Mesenchymal stem cell (in vitro differentiated cells and primary cell): ENCODE data around the gene LHX2.

ENCODE experiments used
- DNase-seq: peaks from one replicate; pipeline ENCODE4 v3.0.0-alpha.2; 2013
- H2AFZ ChIP-seq: one replicate; pipeline ENCODE4 v1.6.1; 2013; ENCODE audit warnings: low read depth, mild to moderate bottlenecking, control low read depth, inconsistent platforms, low read length, moderate library complexity
- H2AK5ac ChIP-seq: 2 replicates; pipeline ENCODE4 v1.6.1; 2013; ENCODE audit warnings: low read length, moderate library complexity, mild to moderate bottlenecking, inconsistent platforms; ENCODE audit not compliant: severe bottlenecking
- H2BK120ac ChIP-seq: one replicate; pipeline ENCODE4 v1.6.1; 2013; ENCODE audit warnings: low read depth, mild to moderate bottlenecking, inconsistent platforms, low read length, moderate library complexity
- H2BK12ac ChIP-seq, 2 experiments: one replicate each; pipeline ENCODE4 v1.6.1; 2013; ENCODE audit warnings: inconsistent platforms in 2 of 2, low read length in 2 of 2, mild to moderate bottlenecking in 2 of 2, moderate library complexity in 2 of 2, control low read depth in 1 of 2
- H2BK15ac ChIP-seq: one replicate; pipeline ENCODE4 v1.6.1; 2013; ENCODE audit warnings: mild to moderate bottlenecking, low read depth, inconsistent platforms; ENCODE audit not compliant: poor library complexity, severe bottlenecking
- H2BK5ac ChIP-seq: 2 replicates; pipeline ENCODE4 v1.6.1; 2013; ENCODE audit warnings: low read depth, mild to moderate bottlenecking, low read length, control low read depth, inconsistent platforms; ENCODE audit not compliant: poor library complexity, severe bottlenecking
- H3K14ac ChIP-seq, 2 experiments: one replicate each; pipeline ENCODE4 v1.6.1; 2013; ENCODE audit warnings: inconsistent platforms in 2 of 2, low read length in 2 of 2, control low read depth in 1 of 2, mild to moderate bottlenecking in 1 of 2, moderate library complexity in 1 of 2
- H3K18ac ChIP-seq, 2 experiments: one replicate each; pipeline ENCODE4 v1.6.1; 2013; ENCODE audit warnings: inconsistent platforms in 2 of 2, low read length in 2 of 2, control low read depth in 1 of 2, low read depth in 1 of 2, mild to moderate bottlenecking in 1 of 2
- H3K23ac ChIP-seq, 2 experiments: one replicate each; pipeline ENCODE4 v1.6.1; 2013; ENCODE audit warnings: inconsistent platforms in 2 of 2, low read length in 2 of 2, mild to moderate bottlenecking in 2 of 2, moderate library complexity in 2 of 2, control low read depth in 1 of 2
- H3K27ac ChIP-seq: 2 replicates; pipeline ENCODE4 v1.5.1; 2013; ENCODE audit warnings: mild to moderate bottlenecking, moderate library complexity, low read length, control low read depth, inconsistent platforms; ENCODE audit not compliant: poor library complexity, severe bottlenecking
- H3K27me3 ChIP-seq, 2 experiments: 2 replicates each; pipeline versions ENCODE4 v1.6.1 to v1.7.0; 2013; ENCODE audit warnings: low read length in 2 of 2, mild to moderate bottlenecking in 2 of 2, moderate library complexity in 2 of 2, control low read depth in 1 of 2, inconsistent platforms in 1 of 2; ENCODE audit not compliant: control insufficient read depth in 1 of 2, insufficient read depth in 1 of 2
- H3K36me3 ChIP-seq, 2 experiments: 2 replicates each; pipeline versions ENCODE4 v1.6.1 to v1.7.0; 2013; ENCODE audit warnings: low read length in 2 of 2, control low read depth in 1 of 2, inconsistent platforms in 1 of 2, low read depth in 1 of 2, mild to moderate bottlenecking in 1 of 2; ENCODE audit not compliant: insufficient read depth in 2 of 2, control insufficient read depth in 1 of 2
- H3K4ac ChIP-seq, 2 experiments: one replicate each; pipeline ENCODE4 v1.6.1; 2013; ENCODE audit warnings: inconsistent platforms in 2 of 2, low read length in 2 of 2, mild to moderate bottlenecking in 2 of 2, moderate library complexity in 2 of 2, control low read depth in 1 of 2, low read depth in 1 of 2
- H3K4me1 ChIP-seq: 2 replicates; pipeline ENCODE4 v1.6.1; 2013; ENCODE audit warnings: low read depth, low read length, control low read depth; ENCODE audit not compliant: control insufficient read depth, insufficient read depth
- H3K4me2 ChIP-seq: 2 replicates; pipeline ENCODE4 v1.6.1; 2013; ENCODE audit warnings: low read length, mild to moderate bottlenecking, inconsistent platforms; ENCODE audit not compliant: poor library complexity, severe bottlenecking
- H3K4me3 ChIP-seq, 2 experiments: 2 replicates each; pipeline versions ENCODE4 v1.5.1 to v1.7.0; 2013; ENCODE audit warnings: low read length in 2 of 2, mild to moderate bottlenecking in 2 of 2, control low read depth in 1 of 2, low read depth in 1 of 2; ENCODE audit not compliant: insufficient read depth in 1 of 2
- H3K79me1 ChIP-seq: replicated peaks from 2 replicates; pipeline ENCODE4 v1.6.1; 2013; ENCODE audit warnings: mild to moderate bottlenecking, control low read depth, low read length, inconsistent platforms; ENCODE audit not compliant: poor library complexity, severe bottlenecking
- H3K9ac ChIP-seq: 2 replicates; pipeline ENCODE4 v1.7.0; 2013; ENCODE audit warnings: mild to moderate bottlenecking, low read length, moderate library complexity
- H3K9me3 ChIP-seq: 2 replicates; pipeline ENCODE4 v1.7.0; 2013; ENCODE audit warnings: mild to moderate bottlenecking, low read length; ENCODE audit not compliant: control insufficient read depth
- H4K8ac ChIP-seq: one replicate; pipeline ENCODE4 v1.6.1; 2013; ENCODE audit warnings: inconsistent platforms, mild to moderate bottlenecking, low read length, moderate library complexity
- H4K91ac ChIP-seq: one replicate; pipeline ENCODE4 v1.6.1; 2013; ENCODE audit warnings: mild to moderate bottlenecking, low read length, inconsistent platforms
- WGBS: methylation state at CpG from one replicate; pipeline ENCODE4 v1.1.7; 2013; ENCODE audit warnings: mixed read lengths; 5-methylcytosine and 5-hydroxymethylcytosine counted together

Gene LHX2

DNA sequence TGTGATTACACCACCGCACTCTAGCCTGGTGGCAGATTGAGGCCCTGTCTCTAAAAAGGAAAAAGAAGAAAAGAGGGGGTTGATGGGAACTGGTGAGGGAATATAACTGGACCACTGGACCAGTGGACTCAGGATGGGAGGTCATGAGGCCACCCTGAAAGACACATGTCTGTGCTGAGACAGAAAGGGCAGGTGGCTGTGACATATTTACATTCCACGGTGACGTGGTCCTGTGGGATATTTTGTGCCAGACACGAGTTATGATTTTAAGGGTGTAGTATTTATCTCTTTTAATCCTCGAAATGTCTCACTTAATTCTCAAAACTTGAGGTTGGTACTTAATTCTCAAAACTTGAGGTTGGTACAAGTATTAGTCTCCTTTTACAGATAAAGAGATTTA is 32.9 kb downstream of the LHX2 start:
- no peak overlapping the region for H2BK15ac ChIP-seq
- no peak overlapping the region for H2BK5ac ChIP-seq
- H2BK120ac ChIP-seq = no peak overlapping the region
- no peak overlapping the region for H3K14ac ChIP-seq
- no peak overlapping the region for H3K4ac ChIP-seq
- no peak overlapping the region for H2AK5ac ChIP-seq
- no peak overlapping the region for H2BK12ac ChIP-seq
- H4K8ac ChIP-seq = no peak overlapping the region
- H2AFZ ChIP-seq = no peak overlapping the region
- H3K4me1 ChIP-seq = peaks cover 21% of the 10 kb centered on the region
- H3K79me1 ChIP-seq = no peaks in the 10 kb centered on the region
- no peak for DNase-seq
- H3K36me3 ChIP-seq = no peaks in the 10 kb centered on the region
- no peak overlapping the region for H3K18ac ChIP-seq
- H3K23ac ChIP-seq = no peak overlapping the region
- H3K4me2 ChIP-seq = no peak overlapping the region
- peaks cover 48 to 68% of the 10 kb centered on the region in 2 experiments for H3K27me3 ChIP-seq
- H3K4me3 ChIP-seq = no peak overlapping the region
- no peak overlapping the region for H3K9ac ChIP-seq
- H4K91ac ChIP-seq = no peak overlapping the region
- WGBS = 82% methylated on average over 5 of the region's 5 CpGs
- H3K27ac ChIP-seq = no peak overlapping the region
- no peaks in the 10 kb centered on the region for H3K9me3 ChIP-seq

DNA sequence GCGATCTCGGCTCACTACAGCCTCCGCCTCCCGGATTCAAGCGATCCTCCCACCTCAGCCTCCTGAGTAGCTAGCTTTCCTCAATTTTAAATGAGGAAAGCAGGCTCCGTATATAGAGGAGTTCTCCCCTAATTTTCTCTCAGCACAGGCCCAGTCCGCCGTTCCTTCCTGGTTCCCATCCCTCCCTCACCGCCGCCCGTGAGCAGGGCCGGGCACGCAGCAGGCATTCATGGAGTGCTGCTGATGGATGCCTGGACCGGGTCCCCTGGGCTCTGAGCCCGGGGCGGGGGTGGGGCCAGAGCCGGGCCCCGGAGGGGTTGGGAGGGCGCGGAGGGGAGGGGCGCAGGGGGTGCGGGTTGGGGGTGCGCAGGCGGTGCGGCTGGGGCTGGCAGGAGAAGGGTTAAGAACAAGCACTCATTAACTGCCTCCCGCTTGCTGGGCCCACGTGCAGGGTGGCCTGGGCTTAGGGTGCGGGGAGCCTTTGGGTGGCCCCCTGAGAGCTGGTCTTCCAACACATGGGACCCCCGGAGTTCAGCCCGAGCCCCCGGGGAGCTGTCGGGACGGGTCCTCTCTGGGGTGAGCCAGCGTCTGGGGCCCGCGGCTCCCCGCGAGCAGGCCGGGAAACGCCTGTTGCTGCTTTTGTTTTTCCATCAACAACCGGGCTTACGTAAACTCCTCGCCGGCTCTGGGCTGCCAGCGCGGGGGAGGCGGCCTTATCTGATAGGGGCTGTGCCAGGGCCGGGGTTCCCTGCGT is 33.7 kb downstream of the LHX2 start:
- H3K4me3 ChIP-seq = peak overlapping the region; percentile 34 to 66
- no peak overlapping the region for H2BK12ac ChIP-seq
- no peak overlapping the region for H2BK5ac ChIP-seq
- H3K9me3 ChIP-seq = no peaks in the 10 kb centered on the region
- H4K91ac ChIP-seq = no peak overlapping the region
- peaks cover 40 to 70% of the 10 kb centered on the region in 2 experiments for H3K27me3 ChIP-seq
- H4K8ac ChIP-seq = peak overlapping the region; percentile 80
- no peaks in the 10 kb centered on the region for H3K36me3 ChIP-seq
- H3K4me1 ChIP-seq = peaks cover 19% of the 10 kb centered on the region
- H3K18ac ChIP-seq = peak overlapping the region in 1 of 2 experiments; percentile 21
- no peak overlapping the region for H3K23ac ChIP-seq
- H3K27ac ChIP-seq = no peak overlapping the region
- no peak overlapping the region for H3K14ac ChIP-seq
- H2BK120ac ChIP-seq = no peak overlapping the region
- H2BK15ac ChIP-seq = peak overlapping the region; percentile 89
- no peak overlapping the region for H3K4ac ChIP-seq
- no peak overlapping the region for H2AK5ac ChIP-seq
- no peak overlapping the region for H2AFZ ChIP-seq
- H3K79me1 ChIP-seq = no peaks in the 10 kb centered on the region
- DNase-seq = peak; percentile 56
- 6% methylated on average over 42 of the region's 49 CpGs for WGBS
- peak overlapping the region; percentile 95 for H3K4me2 ChIP-seq
- peak overlapping the region; percentile 79 for H3K9ac ChIP-seq

DNA sequence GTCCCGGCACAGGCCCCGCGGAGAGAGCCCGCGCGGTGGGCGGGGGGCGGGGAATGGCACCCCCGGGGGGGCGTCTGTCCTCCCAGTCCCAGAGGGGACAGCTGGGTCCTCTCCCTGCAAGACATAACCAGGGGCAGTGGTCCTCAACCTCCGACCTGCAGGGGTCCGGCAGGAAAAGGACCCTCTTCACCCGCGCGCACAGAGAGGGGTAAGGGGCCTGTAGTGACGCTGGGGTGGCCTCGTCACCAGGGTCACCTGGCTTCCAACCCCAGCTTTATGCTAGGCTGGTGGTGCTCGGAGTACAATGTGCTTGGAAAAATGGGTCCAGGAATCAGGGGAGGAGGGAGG is 34.2 kb downstream of the LHX2 start:
- H2BK15ac ChIP-seq = peak overlapping the region; percentile 89
- peak overlapping the region in 1 of 2 experiments; percentile 17 for H3K23ac ChIP-seq
- H4K8ac ChIP-seq = peak overlapping the region; percentile 72
- H2BK120ac ChIP-seq = no peak overlapping the region
- no peak overlapping the region for H3K14ac ChIP-seq
- no peak for DNase-seq
- no peaks in the 10 kb centered on the region for H3K36me3 ChIP-seq
- H2BK5ac ChIP-seq = no peak overlapping the region
- no peak overlapping the region for H2AK5ac ChIP-seq
- peaks cover 36 to 75% of the 10 kb centered on the region in 2 experiments for H3K27me3 ChIP-seq
- peaks cover 17% of the 10 kb centered on the region for H3K4me1 ChIP-seq
- H3K4ac ChIP-seq = no peak overlapping the region
- no peaks in the 10 kb centered on the region for H3K79me1 ChIP-seq
- H3K27ac ChIP-seq = no peak overlapping the region
- peak overlapping the region; percentile 95 for H3K4me2 ChIP-seq
- H3K9ac ChIP-seq = peak overlapping the region; percentile 79
- no peak overlapping the region for H2AFZ ChIP-seq
- WGBS = 16% methylated on average over 17 of the region's 18 CpGs
- peak overlapping the region in 1 of 2 experiments; percentile 21 for H3K18ac ChIP-seq
- peak overlapping the region; percentile 34 to 66 for H3K4me3 ChIP-seq
- H2BK12ac ChIP-seq = peak overlapping the region in 1 of 2 experiments; percentile 79
- no peaks in the 10 kb centered on the region for H3K9me3 ChIP-seq
- no peak overlapping the region for H4K91ac ChIP-seq

GRCh38 chr9:124046189-124046588 is 34.6 kb downstream of the LHX2 start:
- no peak overlapping the region for H3K4me3 ChIP-seq
- peaks cover 15% of the 10 kb centered on the region for H3K4me1 ChIP-seq
- H3K9me3 ChIP-seq = no peaks in the 10 kb centered on the region
- WGBS = 64% methylated on average over 4 of the region's 10 CpGs
- no peak overlapping the region for H4K8ac ChIP-seq
- no peak overlapping the region for H3K4ac ChIP-seq
- no peak overlapping the region for H3K23ac ChIP-seq
- no peak overlapping the region for H3K18ac ChIP-seq
- H2BK12ac ChIP-seq = no peak overlapping the region
- no peak overlapping the region for H2AK5ac ChIP-seq
- H3K4me2 ChIP-seq = no peak overlapping the region
- H3K27ac ChIP-seq = no peak overlapping the region
- no peak overlapping the region for H4K91ac ChIP-seq
- no peaks in the 10 kb centered on the region for H3K79me1 ChIP-seq
- H3K27me3 ChIP-seq = peaks cover 34 to 76% of the 10 kb centered on the region in 2 experiments
- H3K9ac ChIP-seq = no peak overlapping the region
- H3K14ac ChIP-seq = no peak overlapping the region
- no peaks in the 10 kb centered on the region for H3K36me3 ChIP-seq
- H2BK15ac ChIP-seq = no peak overlapping the region
- H2BK5ac ChIP-seq = no peak overlapping the region
- no peak overlapping the region for H2BK120ac ChIP-seq
- no peak overlapping the region for H2AFZ ChIP-seq
- DNase-seq = no peak
